WTC11 (cell line): ENCODE data around the gene SLC37A3. TPM values are rescaled to one million over a fixed set of nuclear protein-coding genes. Genes with fewer than 3 reads are reported as not detected.
"Not testable (repeated sequence)": the region's sequence is repeated elsewhere in the genome, so short reads cannot be mapped to it uniquely, and the experiment has no call there.

ENCODE experiments used
- ATAC-seq: fragments of 200-7000 bp; cut with Tn5 transposase; 2 replicates; pipeline ENCODE4 v1.10.0; 2021; ENCODE audit warnings: mild to moderate bottlenecking, moderate library complexity
- CTCF ChIA-PET: fragments of 300-600 bp; sonication (Branson Sonifier 250); formaldehyde crosslinking; loops from one replicate; lab custom pipeline; 2021; ENCODE audit warnings: antibody characterized with exemption; lab: Charles Lee
- POLR2A ChIA-PET: fragments of 350-600 bp; sonication (Branson Sonifier 250); formaldehyde crosslinking; loops from one replicate; lab custom pipeline; 2021; ENCODE audit warnings: antibody characterized with exemption; lab: Charles Lee
- DNase-seq: peaks from one replicate; pipeline ENCODE4 v3.0.0; 2021; ENCODE audit warnings: low spot score
- H3K27ac Mint-ChIP-seq: 2 replicates; pipeline ENCODE4 v1.8.0; 2021; ENCODE audit warnings: mixed read lengths
- H3K27me3 Mint-ChIP-seq: 2 replicates; pipeline ENCODE4 v1.8.0; 2021; ENCODE audit warnings: low read depth, mild to moderate bottlenecking, moderate library complexity, mixed read lengths
- H3K36me3 Mint-ChIP-seq: 2 replicates; pipeline ENCODE4 v1.8.0; 2021; ENCODE audit warnings: mixed read lengths
- H3K4me1 Mint-ChIP-seq: 2 replicates; pipeline ENCODE4 v1.8.0; 2022; ENCODE audit warnings: mixed read lengths
- H3K4me3 Mint-ChIP-seq: 2 replicates; pipeline ENCODE4 v1.8.0; 2021; ENCODE audit warnings: mild to moderate bottlenecking, moderate library complexity, mixed read lengths
- H3K9me3 Mint-ChIP-seq: 2 replicates; pipeline ENCODE4 v1.8.0; 2021; ENCODE audit warnings: mixed read lengths
- ELF4 ChIP-seq: sonication (generic); formaldehyde crosslinking; IDR thresholded peaks from 2 replicates; pipeline ENCODE4 v1.8.1; 2022; ENCODE audit warnings: low read depth, mild to moderate bottlenecking, moderate library complexity, missing genetic modification reagents
- ETV6 ChIP-seq: sonication (generic); formaldehyde crosslinking; IDR thresholded peaks from 2 replicates; pipeline ENCODE4 v1.8.1; 2022; ENCODE audit warnings: mild to moderate bottlenecking, missing genetic modification reagents
- FOXP1 ChIP-seq: sonication (generic); formaldehyde crosslinking; IDR thresholded peaks from 2 replicates; pipeline ENCODE4 v1.8.0; 2022; ENCODE audit warnings: missing genetic modification reagents, mild to moderate bottlenecking, moderate library complexity, borderline replicate concordance
- JAZF1 ChIP-seq: fragments of 250-450 bp; sonication (Bioruptor Pico); IDR thresholded peaks from 2 replicates; pipeline ENCODE4 v1.9.0; 2021; ENCODE audit warnings: moderate library complexity, mild to moderate bottlenecking, inconsistent platforms
- JUN ChIP-seq: sonication (generic); formaldehyde crosslinking; IDR thresholded peaks from 2 replicates; pipeline ENCODE4 v1.8.0; 2023; ENCODE audit warnings: mild to moderate bottlenecking, missing genetic modification reagents
- MXD4 ChIP-seq: fragments of 250-450 bp; sonication (Bioruptor Pico); IDR thresholded peaks from 2 replicates; pipeline ENCODE4 v1.8.0; 2021; ENCODE audit warnings: mild to moderate bottlenecking, moderate library complexity, borderline replicate concordance
- MYBL2 ChIP-seq: sonication (generic); formaldehyde crosslinking; IDR thresholded peaks from 2 replicates; pipeline ENCODE4 v1.8.1; 2023; ENCODE audit warnings: mild to moderate bottlenecking, moderate library complexity, missing genetic modification reagents
- NFATC4 ChIP-seq: fragments of 250-450 bp; sonication (Bioruptor Pico); IDR thresholded peaks from 2 replicates; pipeline ENCODE4 v1.9.0; 2021; ENCODE audit warnings: mild to moderate bottlenecking
- TCF7 ChIP-seq: sonication (generic); formaldehyde crosslinking; IDR thresholded peaks from 2 replicates; pipeline ENCODE4 v1.8.0; 2022; ENCODE audit warnings: mild to moderate bottlenecking, low read depth, missing genetic modification reagents, moderate library complexity
- ZNF121 ChIP-seq: sonication (generic); formaldehyde crosslinking; IDR thresholded peaks from 2 replicates; pipeline ENCODE4 v1.8.0; 2023; ENCODE audit warnings: missing genetic modification reagents
- ZNF232 ChIP-seq: sonication (generic); formaldehyde crosslinking; IDR thresholded peaks from 2 replicates; pipeline ENCODE4 v1.8.0; 2022; ENCODE audit warnings: mild to moderate bottlenecking, missing genetic modification reagents
- ZNF396 ChIP-seq: fragments of 250-450 bp; sonication (Bioruptor Pico); IDR thresholded peaks from 2 replicates; pipeline ENCODE4 v1.8.0; 2021; ENCODE audit warnings: mild to moderate bottlenecking, moderate library complexity, borderline replicate concordance
- ZNF416 ChIP-seq: fragments of 250-450 bp; sonication (Bioruptor Pico); IDR thresholded peaks from 2 replicates; pipeline ENCODE4 v1.9.0; 2021; ENCODE audit warnings: mild to moderate bottlenecking, inconsistent platforms
- ZNF671 ChIP-seq: fragments of 250-450 bp; sonication (Bioruptor Pico); IDR thresholded peaks from 2 replicates; pipeline ENCODE4 v1.8.0; 2021; ENCODE audit warnings: mild to moderate bottlenecking
- total RNA-seq: library from RNA; stranded (reverse); gene quantifications from 3 replicates; pipeline ENCODE4 v1.2.3, GENCODE V29; 2021
- TF ChIP-seq, protein P1 (sequence below): fragments of 250-450 bp; sonication (Bioruptor Pico); IDR thresholded peaks from 2 replicates; pipeline ENCODE4 v1.9.0; 2021; ENCODE audit warnings: mild to moderate bottlenecking, borderline replicate concordance
- TF ChIP-seq, protein P2 (sequence below): sonication (generic); formaldehyde crosslinking; IDR thresholded peaks from 2 replicates; pipeline ENCODE4 v1.8.1; 2023; ENCODE audit warnings: mild to moderate bottlenecking, missing genetic modification reagents, moderate library complexity
- TF ChIP-seq, protein P3 (sequence below): sonication (generic); formaldehyde crosslinking; IDR thresholded peaks from 2 replicates; pipeline ENCODE4 v1.8.1; 2022; ENCODE audit warnings: missing genetic modification reagents, borderline replicate concordance
- TF ChIP-seq, protein P4 (sequence below): sonication (generic); formaldehyde crosslinking; IDR thresholded peaks from 2 replicates; pipeline ENCODE4 v1.8.1; 2022; ENCODE audit warnings: mild to moderate bottlenecking, moderate library complexity, missing genetic modification reagents
- TF ChIP-seq, protein P5 (sequence below): sonication (generic); formaldehyde crosslinking; conservative IDR thresholded peaks from 2 replicates; pipeline ENCODE4 v1.8.1; 2022; ENCODE audit warnings: mild to moderate bottlenecking, missing genetic modification reagents
- TF ChIP-seq, protein P6 (sequence below): sonication (generic); formaldehyde crosslinking; IDR thresholded peaks from 2 replicates; pipeline ENCODE4 v1.8.1; 2023; ENCODE audit warnings: mild to moderate bottlenecking, missing genetic modification reagents

Gene SLC37A3
- total RNA-seq, 1 experiment from 2014 or later: 54.8 TPM

DNA sequence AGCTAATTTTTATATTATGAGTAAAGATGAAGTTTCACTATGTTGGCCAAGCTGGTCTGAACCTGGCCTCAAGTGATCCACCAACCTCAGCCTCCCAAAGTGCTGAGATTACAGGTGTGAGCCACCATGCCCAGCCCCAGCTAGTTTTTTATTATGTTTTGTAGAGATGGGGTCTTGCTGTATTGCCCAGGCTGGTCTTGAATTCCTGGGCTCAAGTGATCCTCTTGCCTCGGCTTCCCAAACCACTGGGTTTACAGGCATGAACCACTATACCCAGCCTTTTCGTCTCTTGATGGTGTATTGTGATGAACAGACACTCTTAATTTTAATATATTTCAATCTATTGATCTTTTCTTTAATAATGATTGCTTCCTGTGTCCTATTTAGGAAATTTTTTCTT lies 23.2 kb upstream of the SLC37A3 start:
- DNase-seq (no peak), ATAC-seq (no peak)
- Mint-ChIP-seq H3K4me1 (no peaks in the 10 kb centered on the region), H3K4me3 (no peak overlapping the region), H3K27ac (no peak overlapping the region), H3K36me3 (peaks cover 6% of the 10 kb centered on the region), H3K27me3 (no peaks in the 10 kb centered on the region), H3K9me3 (no peaks in the 10 kb centered on the region)
- CTCF ChIA-PET: no interaction called here
- POLR2A ChIA-PET: interaction anchor here (0.6 kb wide), 1 partner anchor 1393 kb away, joined by 4 read pairs; no protein-coding TSS in a partner anchor
- TF ChIP-seq ELF4 (CRISPR knock-in tag) (no peak), ZNF121 (CRISPR knock-in tag) (peak; percentile 66; the same call in 1 of the 2 replicates), ZNF416 (CRISPR knock-in tag) (no peak), MXD4 (CRISPR knock-in tag) (no peak), NFATC4 (CRISPR knock-in tag) (no peak)

DNA sequence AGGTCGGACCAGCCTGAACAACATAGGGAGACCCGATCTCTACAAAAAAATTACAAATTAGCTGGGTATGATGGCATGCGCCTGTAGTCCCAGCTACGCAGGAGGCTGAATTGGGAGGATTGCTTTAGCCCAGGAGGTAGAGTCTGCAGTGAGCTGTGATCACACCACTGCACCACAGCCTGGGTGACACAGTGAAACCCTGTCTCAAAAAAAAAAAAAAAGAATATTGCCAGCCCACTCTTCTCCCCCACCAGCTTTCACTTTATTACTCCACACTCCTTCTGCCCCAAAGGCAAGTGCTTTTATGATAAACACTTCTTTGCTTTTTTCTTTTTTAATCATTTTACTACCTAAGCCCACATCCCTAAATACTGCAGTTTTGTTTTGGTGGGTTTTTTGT lies 20.3 kb upstream of the SLC37A3 start:
- no peak overlapping the region for H3K4me3 Mint-ChIP-seq
- ChIA-PET POLR2A (no interaction called here), CTCF (interaction anchor here (0.6 to 1.8 kb wide), 2 partner anchors 12 to 25 kb away, joined by 3 to 11 read pairs; no protein-coding TSS in a partner anchor)
- no peaks in the 10 kb centered on the region for H3K9me3 Mint-ChIP-seq
- ATAC-seq (no peak), DNase-seq (no peak)
- H3K27ac Mint-ChIP-seq: no peak overlapping the region
- no peaks in the 10 kb centered on the region for H3K27me3 Mint-ChIP-seq
- TF ChIP-seq, protein P1, sequence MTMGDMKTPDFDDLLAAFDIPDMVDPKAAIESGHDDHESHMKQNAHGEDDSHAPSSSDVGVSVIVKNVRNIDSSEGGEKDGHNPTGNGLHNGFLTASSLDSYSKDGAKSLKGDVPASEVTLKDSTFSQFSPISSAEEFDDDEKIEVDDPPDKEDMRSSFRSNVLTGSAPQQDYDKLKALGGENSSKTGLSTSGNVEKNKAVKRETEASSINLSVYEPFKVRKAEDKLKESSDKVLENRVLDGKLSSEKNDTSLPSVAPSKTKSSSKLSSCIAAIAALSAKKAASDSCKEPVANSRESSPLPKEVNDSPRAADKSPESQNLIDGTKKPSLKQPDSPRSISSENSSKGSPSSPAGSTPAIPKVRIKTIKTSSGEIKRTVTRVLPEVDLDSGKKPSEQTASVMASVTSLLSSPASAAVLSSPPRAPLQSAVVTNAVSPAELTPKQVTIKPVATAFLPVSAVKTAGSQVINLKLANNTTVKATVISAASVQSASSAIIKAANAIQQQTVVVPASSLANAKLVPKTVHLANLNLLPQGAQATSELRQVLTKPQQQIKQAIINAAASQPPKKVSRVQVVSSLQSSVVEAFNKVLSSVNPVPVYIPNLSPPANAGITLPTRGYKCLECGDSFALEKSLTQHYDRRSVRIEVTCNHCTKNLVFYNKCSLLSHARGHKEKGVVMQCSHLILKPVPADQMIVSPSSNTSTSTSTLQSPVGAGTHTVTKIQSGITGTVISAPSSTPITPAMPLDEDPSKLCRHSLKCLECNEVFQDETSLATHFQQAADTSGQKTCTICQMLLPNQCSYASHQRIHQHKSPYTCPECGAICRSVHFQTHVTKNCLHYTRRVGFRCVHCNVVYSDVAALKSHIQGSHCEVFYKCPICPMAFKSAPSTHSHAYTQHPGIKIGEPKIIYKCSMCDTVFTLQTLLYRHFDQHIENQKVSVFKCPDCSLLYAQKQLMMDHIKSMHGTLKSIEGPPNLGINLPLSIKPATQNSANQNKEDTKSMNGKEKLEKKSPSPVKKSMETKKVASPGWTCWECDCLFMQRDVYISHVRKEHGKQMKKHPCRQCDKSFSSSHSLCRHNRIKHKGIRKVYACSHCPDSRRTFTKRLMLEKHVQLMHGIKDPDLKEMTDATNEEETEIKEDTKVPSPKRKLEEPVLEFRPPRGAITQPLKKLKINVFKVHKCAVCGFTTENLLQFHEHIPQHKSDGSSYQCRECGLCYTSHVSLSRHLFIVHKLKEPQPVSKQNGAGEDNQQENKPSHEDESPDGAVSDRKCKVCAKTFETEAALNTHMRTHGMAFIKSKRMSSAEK: no peak
- TF ChIP-seq ZNF396: no peak
- TF ChIP-seq TCF7: no peak
- TF ChIP-seq MYBL2 (CRISPR knock-in tag): no peak
- no peak for TF ChIP-seq ELF4 (CRISPR knock-in tag)
- TF ChIP-seq FOXP1 (CRISPR knock-in tag): no peak
- TF ChIP-seq ZNF232 (CRISPR knock-in tag): no peak
- TF ChIP-seq ETV6 (CRISPR knock-in tag): no peak
- TF ChIP-seq JUN (CRISPR knock-in tag): no peak
- no peaks in the 10 kb centered on the region for H3K4me1 Mint-ChIP-seq
- peaks cover 10% of the 10 kb centered on the region for H3K36me3 Mint-ChIP-seq

DNA sequence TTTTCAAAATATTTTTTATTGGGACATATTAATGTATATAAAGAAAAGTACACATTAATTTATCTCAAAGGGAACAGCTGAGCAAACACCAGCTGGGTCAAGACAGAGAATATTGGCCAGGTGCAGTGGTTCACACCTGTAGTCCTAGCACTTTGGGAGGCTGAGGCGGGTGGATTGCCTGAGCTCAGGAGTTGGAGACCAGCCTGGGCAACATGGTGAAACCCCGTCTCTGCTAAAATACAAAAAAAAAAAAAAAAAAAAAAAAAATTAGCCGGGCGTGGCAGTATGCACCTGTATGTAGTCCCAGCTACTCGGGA lies 19.8 kb upstream of the SLC37A3 start:
- H3K9me3 Mint-ChIP-seq, H3K4me1 Mint-ChIP-seq, ATAC-seq, DNase-seq, H3K4me3 Mint-ChIP-seq, H3K27ac Mint-ChIP-seq, H3K27me3 Mint-ChIP-seq, POLR2A ChIA-PET: not testable (repeated sequence)
- CTCF ChIA-PET: interaction anchor here (0.6 to 1.8 kb wide), 2 partner anchors 11 to 26 kb away, joined by 3 to 11 read pairs; no protein-coding TSS in a partner anchor
- H3K36me3 Mint-ChIP-seq: peaks cover 13% of the 10 kb centered on the region

DNA sequence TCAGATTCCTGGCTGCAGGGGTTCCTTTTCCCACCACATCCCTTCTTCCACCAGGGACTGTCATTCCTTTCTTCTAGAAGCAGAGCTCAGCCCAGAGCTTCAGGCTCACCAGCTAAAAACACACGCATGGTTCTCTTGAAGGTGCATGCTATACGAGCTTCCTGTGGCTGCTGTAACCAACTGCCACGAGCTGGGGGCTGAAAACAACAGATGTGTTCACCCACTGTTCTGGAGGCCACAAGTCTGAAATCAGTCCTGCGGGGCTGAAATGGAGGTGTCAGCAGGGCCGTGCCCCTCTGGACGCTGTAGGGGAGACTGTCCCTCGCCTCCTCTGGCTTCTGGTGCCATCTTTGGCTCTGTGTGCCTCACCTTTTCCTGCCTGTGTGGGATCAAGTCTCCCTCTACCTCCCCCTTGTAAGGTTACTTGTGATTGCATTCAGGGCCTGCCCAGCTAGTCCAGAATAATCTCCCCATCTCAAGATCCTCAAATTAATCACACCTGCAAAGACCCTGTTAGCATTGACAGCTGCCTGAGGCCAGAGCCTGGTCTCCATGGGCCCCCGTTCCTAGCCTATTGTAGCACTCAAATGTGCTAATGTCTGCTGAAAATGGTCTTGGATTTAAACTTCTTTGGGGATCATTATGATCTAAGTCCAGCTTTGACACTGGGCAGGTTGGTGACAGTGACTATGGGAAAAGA lies 19.3 kb upstream of the SLC37A3 start:
- CTCF ChIA-PET: interaction anchor here (1.4 to 1.8 kb wide), 2 partner anchors 26 to 84 kb away, joined by 3 to 11 read pairs; no protein-coding TSS in a partner anchor

More for the DNA sequence above, 19.3 kb upstream of the SLC37A3 start:
- Mint-ChIP-seq H3K4me1 (no peaks in the 10 kb centered on the region), H3K27me3 (no peaks in the 10 kb centered on the region), H3K9me3 (no peaks in the 10 kb centered on the region)
- TF ChIP-seq, protein P2, sequence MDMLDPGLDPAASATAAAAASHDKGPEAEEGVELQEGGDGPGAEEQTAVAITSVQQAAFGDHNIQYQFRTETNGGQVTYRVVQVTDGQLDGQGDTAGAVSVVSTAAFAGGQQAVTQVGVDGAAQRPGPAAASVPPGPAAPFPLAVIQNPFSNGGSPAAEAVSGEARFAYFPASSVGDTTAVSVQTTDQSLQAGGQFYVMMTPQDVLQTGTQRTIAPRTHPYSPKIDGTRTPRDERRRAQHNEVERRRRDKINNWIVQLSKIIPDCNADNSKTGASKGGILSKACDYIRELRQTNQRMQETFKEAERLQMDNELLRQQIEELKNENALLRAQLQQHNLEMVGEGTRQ (CRISPR knock-in tag): no peak
- TF ChIP-seq, protein P3, sequence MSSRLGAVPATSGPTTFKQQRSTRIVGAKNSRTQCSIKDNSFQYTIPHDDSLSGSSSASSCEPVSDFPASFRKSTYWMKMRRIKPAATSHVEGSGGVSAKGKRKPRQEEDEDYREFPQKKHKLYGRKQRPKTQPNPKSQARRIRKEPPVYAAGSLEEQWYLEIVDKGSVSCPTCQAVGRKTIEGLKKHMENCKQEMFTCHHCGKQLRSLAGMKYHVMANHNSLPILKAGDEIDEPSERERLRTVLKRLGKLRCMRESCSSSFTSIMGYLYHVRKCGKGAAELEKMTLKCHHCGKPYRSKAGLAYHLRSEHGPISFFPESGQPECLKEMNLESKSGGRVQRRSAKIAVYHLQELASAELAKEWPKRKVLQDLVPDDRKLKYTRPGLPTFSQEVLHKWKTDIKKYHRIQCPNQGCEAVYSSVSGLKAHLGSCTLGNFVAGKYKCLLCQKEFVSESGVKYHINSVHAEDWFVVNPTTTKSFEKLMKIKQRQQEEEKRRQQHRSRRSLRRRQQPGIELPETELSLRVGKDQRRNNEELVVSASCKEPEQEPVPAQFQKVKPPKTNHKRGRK (CRISPR knock-in tag): no peak
- no peak for TF ChIP-seq ETV6 (CRISPR knock-in tag)
- TF ChIP-seq, protein P4, sequence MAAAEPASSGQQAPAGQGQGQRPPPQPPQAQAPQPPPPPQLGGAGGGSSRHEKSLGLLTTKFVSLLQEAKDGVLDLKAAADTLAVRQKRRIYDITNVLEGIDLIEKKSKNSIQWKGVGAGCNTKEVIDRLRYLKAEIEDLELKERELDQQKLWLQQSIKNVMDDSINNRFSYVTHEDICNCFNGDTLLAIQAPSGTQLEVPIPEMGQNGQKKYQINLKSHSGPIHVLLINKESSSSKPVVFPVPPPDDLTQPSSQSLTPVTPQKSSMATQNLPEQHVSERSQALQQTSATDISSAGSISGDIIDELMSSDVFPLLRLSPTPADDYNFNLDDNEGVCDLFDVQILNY (CRISPR knock-in tag): no peak
- TF ChIP-seq JAZF1: no peak
- TF ChIP-seq, protein P5, sequence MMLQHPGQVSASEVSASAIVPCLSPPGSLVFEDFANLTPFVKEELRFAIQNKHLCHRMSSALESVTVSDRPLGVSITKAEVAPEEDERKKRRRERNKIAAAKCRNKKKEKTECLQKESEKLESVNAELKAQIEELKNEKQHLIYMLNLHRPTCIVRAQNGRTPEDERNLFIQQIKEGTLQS: no peak
- no peak for TF ChIP-seq ZNF671 (CRISPR knock-in tag)
- TF ChIP-seq, protein P6, sequence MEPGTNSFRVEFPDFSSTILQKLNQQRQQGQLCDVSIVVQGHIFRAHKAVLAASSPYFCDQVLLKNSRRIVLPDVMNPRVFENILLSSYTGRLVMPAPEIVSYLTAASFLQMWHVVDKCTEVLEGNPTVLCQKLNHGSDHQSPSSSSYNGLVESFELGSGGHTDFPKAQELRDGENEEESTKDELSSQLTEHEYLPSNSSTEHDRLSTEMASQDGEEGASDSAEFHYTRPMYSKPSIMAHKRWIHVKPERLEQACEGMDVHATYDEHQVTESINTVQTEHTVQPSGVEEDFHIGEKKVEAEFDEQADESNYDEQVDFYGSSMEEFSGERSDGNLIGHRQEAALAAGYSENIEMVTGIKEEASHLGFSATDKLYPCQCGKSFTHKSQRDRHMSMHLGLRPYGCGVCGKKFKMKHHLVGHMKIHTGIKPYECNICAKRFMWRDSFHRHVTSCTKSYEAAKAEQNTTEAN: no peak
- TF ChIP-seq, all 79 proteins: peak for 0
- Mint-ChIP-seq H3K4me3 (no peak overlapping the region), H3K36me3 (peaks cover 15% of the 10 kb centered on the region), H3K27ac (no peak overlapping the region; the same call in 1 of the 2 replicates)
- DNase-seq (no peak), ATAC-seq (no peak)
- POLR2A ChIA-PET: no interaction called here
